Measurements from ENCODE around the gene CEP164.

Gene CEP164

DNA sequence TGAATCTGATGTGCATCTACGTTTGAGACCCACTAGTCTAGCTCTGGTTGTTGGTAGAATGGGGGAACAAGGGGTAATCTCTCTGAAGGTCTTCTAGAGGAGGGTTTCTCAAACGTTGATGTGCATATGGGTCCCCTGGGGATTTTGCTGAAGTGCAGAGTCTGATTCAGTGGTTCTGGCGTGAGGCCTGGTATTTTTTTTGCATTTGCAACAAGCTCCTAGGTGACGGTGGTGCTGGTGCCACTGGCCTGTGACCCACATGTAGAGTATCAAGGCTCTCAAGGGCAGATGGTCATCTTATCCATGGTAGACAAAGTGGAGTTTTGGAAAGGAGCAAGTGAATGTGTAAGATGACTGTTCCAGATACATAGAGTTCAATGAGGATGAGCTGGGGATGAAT, 97.1 kb downstream of the CEP164 start:
- DNase-seq = no peak

DNA sequence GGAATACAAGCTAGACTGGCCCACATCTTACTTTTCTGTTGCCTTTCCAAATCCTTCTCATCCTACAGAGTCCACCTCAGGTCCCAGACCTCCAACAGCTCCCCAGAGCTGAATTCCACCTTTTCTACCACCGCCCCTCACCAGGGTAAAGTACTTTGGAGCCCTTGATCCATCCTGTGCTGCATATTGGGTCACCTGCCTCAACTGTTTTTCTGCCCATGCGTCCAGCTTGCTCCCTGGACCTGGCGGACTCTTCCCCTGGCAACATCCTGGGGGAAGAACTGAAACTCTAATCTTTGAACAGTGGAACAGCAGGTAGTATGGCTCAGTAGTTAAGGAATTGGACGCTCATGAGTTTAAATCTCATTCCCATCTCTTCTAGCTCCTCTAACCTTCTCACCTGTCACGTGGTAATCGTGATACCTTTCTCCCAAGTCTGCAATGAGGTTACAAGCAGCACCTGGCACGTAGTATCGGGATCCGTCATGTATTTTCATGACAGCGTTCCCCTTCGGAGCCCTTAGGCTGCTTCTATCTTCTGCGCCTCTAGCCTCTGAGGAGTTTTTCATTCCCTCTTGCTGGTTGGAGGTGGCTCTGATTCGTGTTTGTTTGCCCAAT, 98.1 kb downstream of the CEP164 start:
- DNase-seq = no peak

DNA sequence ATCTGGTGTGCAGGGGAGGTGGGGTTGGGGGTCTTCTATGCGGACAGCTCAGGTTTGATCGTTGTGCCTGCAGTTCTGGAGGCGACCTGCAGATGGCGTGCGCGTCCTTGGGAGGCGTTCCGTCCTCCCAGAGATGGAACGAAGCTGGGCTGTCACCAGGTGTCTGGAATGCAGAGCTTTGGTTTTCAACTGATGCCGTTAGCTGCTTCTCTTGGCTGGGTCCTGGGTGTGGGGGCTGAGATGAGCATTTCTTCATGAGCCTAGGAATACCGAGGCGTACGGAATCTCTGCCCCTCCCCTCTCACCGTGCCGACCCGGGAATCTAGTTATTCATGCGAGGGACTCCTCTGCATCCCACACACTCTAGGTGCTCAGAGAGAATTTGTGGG, 98.6 kb downstream of the CEP164 start:
- peak; percentile 83 for DNase-seq

DNA sequence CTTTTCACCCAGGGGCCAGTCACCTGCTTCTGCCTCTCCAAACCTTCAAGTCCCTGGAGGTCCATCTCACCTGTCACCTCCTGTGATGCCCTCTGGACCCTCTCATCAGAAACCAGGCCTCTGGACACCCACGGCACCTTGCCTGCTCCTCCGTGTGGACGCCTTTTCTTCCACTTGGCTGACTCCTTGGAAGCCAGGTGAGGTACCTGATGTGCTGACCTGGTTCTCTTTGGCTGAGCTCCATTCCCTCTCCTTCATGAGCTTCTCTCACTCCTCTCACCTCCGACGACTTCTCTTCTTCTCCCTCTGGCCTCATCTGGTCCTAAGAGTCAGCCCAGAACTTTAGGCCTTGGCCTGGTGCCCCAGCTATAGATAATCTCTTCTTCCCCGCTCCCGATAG, 99.3 kb downstream of the CEP164 start:
- no peak for DNase-seq

DNA sequence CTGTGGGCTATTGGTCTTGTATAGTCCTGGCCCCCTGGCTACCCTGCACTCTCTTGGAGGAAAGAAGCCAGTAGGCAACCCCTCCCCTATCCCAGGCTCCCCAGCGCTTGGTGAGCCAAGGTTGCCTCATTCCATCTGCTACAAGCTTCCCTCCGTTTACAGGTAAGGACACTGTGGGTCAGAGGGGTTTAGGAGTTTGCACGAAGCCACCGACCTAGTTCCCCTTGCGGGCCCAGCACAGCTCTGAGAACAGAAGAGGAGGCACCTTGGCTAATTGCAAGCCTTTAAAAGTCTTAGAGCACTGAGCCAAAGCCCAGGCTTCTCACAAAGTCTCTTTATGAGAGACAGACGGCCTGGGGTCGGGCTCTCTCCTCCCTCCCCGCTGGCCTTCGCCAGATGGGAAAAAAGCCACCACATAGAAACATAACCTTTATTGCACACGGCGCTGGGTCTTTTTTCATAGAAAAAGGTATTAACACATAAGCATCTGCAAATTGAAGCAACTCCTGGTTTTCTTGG, 99.8 kb downstream of the CEP164 start:
- DNase-seq = no peak

DNA sequence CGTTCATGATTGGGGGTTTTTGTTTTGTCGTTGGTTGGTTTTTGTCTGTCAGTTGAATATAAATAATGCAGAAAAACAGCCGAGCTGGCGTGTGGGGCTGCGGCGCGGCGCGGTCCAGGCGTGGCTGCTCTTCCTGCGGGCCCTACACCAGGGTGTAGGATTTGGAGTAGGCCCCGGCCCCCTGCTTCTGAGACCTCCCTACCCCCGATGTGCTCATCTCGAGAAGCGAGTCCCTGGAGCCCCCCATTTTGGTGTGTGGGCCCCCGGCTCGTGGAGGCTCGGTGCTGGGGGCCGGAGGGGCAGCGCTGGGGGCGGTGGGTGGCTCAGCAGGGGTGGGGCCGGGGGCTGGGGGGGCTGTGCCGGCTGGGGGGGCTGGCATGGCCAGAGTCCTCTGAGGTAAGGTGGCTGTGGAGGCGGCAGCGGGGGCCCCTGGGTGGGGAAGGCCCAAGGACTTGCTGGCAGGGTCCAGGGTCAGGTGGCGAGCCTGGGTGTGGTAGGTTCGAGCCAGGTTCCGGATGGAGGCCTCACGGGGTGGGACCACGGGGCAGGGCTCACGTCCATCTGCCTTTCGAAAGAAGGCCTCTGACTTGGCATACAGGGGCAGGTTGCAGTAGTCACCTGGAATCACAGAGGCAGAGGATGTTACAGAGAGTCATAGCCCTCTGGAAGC, 100.7 kb downstream of the CEP164 start:
- no peak for DNase-seq

DNA sequence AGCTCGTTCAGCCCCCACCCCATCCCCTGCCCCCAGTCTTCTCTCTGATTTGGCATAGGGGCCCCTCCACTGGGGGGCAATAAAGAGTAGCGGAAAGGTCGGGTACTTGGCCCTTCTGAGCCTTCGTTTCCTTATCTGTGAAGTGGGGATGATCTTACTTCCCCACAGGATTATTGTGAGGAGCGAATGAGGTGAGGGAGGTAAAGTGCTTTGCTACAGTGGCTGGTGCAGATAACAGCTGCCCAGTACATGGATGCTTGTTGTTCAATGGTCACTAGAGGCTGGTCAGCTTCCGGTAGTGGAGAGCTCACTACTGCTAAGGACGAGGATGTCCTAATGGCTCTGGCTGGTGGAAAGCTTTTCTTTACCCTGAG, 101.2 kb downstream of the CEP164 start:
- DNase-seq = no peak

DNA sequence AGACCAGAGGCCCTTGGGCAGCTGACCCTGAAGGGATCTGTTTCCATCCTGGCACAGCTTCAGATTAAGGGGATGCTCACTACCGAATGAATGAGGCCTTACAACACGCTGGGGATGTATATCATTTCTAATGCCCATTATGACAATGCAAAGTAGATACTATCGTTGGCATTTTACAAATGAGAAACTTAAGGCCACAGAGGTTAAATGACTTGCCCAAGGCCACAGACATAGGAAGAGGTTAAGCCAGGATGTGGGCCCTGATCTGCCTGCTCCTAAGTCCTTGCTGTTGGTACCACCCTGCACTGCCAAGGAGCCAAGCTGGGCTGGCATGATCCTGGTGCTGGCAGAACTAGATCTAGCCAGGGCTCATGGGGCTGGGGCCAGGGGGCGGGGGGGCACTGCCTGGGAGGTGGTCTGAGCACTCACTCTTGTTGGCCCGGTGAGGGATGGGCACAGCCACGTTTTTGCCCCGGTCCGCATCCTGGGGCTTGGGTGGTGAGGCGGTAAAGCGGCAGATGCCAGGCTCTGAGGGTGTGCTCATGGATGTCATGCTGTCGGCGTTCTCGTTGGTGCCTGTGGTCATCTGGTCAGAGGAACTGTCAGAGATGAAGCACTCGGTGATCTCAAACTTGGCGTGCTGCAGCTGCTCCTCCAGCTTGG, 102.8 kb downstream of the CEP164 start:
- no peak for DNase-seq

DNA sequence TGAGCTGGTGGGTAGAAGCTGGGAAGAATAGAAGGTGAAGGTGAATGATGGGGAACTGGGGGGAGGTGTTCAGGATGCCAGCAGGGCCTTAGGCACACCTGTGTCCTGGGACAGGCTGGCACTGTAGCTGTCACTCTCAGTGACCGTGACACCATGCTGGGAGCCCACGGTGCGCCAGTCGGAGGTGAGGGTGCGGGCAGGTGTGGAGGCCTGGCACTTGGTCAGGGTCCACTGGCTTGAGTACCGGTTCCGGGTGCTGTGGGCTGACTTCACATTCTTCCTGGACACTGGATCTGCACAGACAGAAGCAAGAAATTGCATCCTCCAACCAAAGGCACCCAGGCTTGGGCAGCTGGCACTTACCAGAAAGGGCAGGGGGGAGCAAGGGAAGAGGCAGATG, 103.8 kb downstream of the CEP164 start:
- DNase-seq = no peak

DNA sequence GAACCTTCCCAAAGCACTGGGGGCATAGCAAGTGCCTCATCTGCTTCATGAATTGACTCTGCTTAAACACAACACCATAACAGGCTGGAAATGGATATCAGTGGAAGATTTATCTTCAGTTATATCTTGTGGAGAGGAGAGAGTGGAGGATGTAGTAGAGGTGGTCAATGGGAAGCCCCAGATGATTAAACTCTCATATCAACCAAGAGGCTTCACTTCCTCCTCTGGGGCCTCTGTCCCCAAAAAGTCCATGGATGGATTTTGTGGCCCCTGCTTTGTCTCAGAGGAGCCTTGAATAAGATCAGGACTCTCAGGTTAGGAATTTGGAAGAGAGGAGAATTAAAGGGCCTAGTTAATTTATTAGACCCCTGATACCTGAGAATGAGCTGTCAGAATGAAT, 106.1 kb downstream of the CEP164 start:
- DNase-seq = no peak

DNA sequence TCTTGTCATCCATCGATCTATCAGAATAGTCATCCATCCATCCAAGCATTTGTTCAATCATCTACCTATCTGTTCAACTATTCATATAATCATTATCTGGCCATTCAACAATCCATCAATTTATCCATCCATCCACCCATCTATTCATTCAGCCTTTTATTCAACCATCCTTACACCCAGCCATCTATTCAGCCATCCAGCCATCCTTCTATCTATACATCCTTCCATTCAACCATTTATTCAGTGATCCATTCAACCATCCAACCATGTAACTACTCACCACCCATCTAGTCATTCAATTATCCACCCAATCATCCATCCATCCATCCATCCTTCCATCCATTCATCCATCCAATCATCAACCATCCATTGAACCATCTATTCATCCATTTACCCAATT, 106.8 kb downstream of the CEP164 start:
- DNase-seq = no peak

DNA sequence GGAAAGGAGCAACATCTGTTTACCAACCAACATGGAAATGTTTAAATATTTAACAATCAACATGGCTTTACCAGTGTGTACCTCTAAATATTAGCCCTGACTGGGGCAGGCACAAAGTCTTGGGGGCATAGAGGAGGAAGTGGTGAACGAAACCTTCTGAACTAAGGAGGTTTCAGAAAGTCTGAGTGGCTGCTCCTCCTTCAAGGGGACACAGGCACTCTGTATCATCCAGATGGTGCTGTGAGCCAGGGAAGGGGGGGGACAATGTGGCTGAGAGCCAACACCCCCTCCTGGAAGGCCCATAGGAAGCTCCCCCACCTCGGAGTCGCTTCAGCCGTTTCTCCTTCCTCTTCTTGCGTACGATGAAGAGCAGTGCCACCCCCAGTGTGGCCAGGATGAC, 107.7 kb downstream of the CEP164 start:
- DNase-seq = no peak

DNA sequence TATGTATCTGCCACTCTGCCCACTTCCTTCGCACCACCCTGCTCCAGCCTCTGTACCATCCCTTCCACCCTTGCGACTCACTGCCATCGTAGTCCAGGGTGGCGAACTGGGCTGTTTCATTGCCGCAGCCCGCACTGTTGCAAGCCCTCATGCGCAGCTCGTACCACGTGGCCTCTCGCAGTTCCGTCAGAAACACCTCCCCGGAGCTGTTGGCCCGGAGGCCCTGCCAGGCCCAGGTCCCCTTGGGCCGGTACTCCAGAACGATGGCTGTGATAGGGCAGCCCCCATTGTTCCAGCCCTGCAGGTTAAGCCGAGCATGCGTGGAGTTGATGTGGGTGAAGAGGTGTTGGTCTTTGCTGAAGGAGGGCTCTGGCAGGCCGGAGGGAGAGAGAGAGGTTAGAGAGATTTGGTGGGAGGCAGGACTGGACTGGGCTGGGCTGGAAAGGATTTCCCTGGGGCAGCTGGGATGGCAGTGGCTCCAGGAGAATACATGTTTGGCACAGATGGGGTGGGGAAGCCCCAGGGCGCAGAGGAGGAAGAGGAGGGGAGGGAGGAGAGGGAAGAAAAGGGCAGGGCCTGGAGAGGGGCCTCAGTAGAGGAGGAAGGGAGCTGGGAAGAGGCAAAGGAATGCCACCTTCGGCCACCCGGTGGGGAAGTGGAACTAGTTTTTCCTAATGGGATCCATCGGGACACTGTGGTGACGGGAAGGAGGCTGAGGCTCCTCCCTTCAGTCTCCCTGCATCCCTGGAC, 109.6 kb downstream of the CEP164 start:
- no peak for DNase-seq

DNA sequence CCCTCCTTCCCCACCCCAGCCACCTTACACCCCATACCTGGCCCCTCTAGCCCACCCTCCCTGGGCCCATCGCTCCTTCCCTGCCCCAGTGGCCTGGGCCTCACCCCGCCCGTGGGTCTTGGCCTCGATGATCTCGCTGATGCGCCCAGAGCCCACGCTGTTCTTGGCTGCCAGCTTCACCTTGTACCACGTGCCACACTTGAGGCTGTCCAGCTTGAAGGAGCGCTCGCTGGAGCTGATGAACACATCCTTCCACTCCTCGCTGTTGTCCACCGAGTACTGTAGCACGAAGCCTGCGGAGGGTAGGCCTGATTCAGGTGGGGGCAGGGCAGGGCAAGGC, 110.1 kb downstream of the CEP164 start:
- no peak for DNase-seq

DNA sequence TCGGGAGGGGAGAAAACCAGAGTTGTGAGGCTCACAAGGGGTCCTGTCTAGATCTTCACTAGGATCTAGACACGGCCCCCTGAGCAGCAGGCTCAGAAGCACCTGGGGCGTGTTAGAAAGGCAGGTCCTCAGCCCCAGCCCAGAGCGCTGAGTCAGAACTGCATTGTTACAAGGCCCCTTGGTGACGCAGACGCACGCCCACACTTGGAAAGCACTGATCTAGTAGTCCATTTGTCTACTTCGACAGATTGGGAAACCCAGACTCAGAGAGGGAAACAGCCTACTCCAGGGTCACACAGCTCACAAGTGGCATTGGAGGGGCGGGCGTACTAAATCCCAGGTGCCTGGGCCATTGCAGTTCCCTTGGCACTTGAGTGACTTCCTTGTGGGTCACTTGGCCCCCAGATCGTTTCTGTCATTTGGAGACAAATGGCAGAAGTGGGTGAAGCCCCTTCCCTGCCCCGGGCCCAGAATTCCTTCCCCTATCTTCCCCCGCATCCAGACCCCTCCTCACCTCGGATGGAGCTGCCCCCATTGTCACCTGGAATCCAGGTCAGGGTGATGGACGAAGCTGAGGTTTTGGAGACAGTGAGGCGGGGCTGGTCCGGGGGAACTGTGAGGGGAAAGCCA, 110.8 kb downstream of the CEP164 start:
- DNase-seq = peak; percentile 16

DNA sequence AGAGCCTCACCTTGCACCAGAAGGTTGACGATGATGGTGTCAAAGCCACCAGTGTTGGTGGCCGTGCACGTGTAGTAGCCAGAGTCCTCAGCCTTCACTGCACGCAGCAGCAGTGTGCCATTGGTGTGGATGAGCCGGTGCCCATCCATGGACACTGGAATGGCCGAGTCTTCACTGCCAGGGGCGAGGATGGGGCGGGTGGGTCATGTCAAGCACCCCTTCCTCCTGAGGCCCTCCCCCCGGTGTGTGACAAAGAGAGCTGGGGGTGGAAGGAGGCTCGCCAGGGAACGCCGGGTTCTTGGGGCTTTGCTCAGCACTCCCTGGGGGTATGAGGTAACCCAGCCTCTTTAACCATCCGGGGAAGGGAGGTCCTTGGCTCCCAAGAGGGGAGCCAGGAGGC, 111.6 kb downstream of the CEP164 start:
- DNase-seq = no peak

DNA sequence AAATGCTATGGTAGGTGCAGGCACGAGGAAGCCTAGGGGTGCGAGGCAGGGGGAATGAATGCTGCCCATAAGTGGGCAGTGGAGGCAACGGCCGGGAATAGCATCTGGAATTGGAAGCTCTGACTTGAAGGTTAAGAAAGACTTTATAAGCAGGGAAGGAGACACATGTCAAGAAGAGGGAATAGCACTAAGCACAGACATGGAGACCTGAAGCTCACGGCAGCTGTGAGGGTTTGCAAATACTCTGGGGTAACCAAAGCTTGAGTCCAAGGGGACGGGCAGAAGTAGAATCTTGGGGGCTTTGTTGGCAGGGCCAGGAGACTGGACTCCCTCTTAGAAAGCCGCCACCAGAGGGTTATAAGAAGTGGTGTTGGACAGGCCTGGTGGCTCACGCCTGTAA, 112.6 kb downstream of the CEP164 start:
- no peak for DNase-seq

DNA sequence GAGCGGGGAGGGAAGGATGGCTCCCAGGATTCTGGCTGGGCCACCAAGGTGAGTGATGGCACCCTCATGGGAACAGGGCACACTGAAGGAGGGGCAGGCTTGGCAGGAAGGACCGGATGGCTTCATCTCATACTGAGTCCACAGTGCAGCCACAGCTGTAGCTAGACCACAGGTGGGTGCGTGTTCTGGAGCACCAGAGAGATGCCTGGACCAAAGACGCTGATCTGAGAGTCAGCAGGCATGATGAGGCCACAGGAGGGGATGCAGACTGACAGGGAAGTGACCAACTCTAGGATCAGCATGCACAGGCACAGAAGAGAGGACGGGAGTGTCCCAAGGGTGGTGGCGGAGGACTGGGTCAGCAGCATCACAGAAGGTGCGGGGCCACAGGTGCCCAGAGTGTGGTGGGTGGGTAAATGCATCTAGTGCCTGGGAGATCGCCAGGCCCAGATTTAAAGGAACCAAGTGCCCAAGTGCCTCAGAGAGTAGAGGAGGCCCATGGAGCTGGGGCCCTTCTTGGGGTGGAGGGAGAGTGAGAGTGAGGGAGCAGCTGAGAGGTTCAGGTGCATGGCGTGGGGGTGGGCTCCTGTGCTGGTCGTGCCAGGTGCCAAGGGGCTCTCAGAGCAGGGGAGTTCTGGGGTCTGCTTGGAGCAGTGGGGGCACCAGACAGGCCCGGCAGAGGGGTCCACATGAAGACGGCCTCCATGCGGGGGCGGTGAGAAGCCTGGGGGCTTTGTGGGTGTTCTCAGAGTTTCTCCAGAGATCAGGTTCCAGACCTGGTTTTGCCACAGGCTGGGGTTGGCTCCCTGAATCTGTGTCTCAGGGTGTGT, 113.7 kb downstream of the CEP164 start:
- no peak for DNase-seq

DNA sequence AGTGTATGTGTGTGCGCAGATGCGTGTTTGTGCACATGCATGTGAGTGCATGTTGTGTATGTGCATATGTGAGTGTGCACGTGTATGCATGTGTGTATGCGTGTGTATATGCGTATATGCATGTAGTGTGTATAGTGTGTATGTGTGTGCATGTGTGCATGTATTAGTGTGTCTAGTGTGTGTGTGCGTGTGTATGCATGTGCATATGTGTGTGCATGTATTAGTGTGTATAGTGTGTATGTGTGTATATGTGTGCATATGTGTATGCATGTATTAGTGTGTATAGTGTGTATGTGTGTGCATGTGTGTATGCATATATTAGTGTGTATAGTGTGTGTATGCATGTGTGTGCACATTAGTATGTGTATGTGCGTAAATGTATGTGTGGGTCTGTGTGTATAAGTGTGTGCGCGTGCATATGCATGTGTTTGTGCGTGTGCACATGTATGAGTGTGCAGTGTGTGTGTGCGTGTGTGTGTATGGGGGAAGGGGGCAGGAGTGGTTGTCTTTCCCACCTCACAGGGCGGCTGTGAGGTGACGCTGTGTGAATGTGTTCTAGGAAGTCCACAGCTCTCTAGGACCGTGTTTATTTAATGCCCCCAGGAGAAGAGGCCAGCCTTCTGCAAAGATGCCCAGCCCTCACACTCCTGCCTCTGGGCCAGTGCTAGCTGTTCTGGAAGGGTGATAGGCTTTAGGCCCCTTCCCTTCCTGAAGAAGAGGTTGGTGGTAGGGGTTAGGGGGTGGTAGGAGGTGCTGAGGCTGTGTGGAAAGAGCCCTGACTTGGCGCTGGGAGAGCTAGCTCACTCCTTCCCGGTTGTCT, 114.6 kb downstream of the CEP164 start:
- no peak for DNase-seq

DNA sequence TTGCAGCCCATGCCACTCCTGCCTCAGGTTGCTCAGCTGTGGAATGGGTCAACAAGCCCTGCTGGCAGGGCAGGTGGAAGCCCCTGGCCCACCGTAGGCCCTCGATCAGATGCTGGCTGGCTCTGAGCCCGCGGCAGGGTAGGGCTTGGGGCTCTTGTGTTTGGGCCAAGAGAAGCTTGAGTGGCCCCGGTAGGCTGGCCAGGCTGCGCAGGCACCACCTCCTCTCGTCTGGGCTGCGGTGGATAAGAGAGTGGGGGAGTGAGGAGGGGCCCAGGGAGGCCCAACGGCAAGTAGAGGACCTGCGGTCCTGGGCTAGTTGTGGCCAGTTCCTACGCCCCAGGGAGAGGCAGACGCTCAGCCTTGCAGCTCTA, 115.2 kb downstream of the CEP164 start:
- no peak for DNase-seq
